Chondrocyte (in vitro differentiated cells): Measurements from ENCODE around the gene GPR158. TPM values are rescaled to one million over a fixed set of nuclear protein-coding genes. Genes with fewer than 3 reads are reported as not detected.

Experiments used
- DNase-seq: peaks from one replicate; pipeline ENCODE4 v3.0.0; 2021; ENCODE audit warnings: mixed read lengths, low spot score
- H3K27ac Mint-ChIP-seq: one replicate; pipeline ENCODE4 v1.8.0; 2021; ENCODE audit warnings: mild to moderate bottlenecking, moderate library complexity, mixed read lengths; ENCODE audit not compliant: unreplicated experiment
- H3K27me3 Mint-ChIP-seq: 2 replicates; pipeline ENCODE4 v1.8.0; 2021; ENCODE audit warnings: low read depth, mixed read lengths
- H3K36me3 Mint-ChIP-seq: 2 replicates; pipeline ENCODE4 v1.8.0; 2021; ENCODE audit warnings: low read depth, mixed read lengths
- H3K4me1 Mint-ChIP-seq: 2 replicates; pipeline ENCODE4 v1.8.0; 2021; ENCODE audit warnings: low read depth, mild to moderate bottlenecking, mixed read lengths
- H3K4me3 Mint-ChIP-seq: one replicate; pipeline ENCODE4 v1.8.0; 2021; ENCODE audit warnings: mild to moderate bottlenecking, moderate library complexity, mixed read lengths; ENCODE audit not compliant: unreplicated experiment
- H3K9me3 Mint-ChIP-seq: 2 replicates; pipeline ENCODE4 v1.8.0; 2021; ENCODE audit warnings: low read depth, mixed read lengths
- CTCF ChIP-seq: fragments of 200-600 bp; sonication (generic); IDR thresholded peaks from 2 replicates; pipeline ENCODE4 v1.5.0; 2021; ENCODE audit warnings: antibody characterized with exemption, mild to moderate bottlenecking, moderate library complexity
- total RNA-seq: library from RNA; stranded (reverse); gene quantifications from 3 replicates; pipeline ENCODE4 v1.2.1, GENCODE V29; 2021

The GPR158 gene
- total RNA-seq, 1 donor from 2014 or later = 0.10 TPM

DNA sequence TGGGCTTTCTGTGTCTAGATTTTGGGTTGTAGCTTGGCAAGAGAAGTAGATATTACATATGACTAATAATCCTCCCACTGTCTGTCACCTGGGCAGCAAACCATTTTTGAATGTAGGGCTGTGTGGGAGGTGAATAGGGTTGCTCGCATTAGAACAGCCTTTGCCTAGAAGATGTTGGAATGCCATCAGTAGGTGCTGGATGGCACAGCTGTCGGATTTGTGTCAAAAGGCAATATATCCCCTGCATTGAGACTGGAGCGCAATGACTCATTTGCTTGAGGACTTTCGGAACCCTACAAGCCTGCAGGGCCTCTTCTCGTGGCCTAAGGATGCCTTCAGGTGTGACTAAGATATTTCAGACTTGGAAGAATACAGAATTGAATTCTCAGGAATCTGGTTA lies 323.8 kb downstream of the GPR158 start:
- Mint-ChIP-seq H3K36me3 (no peaks in the 10 kb centered on the region), H3K4me1 (no peaks in the 10 kb centered on the region), H3K27ac (no peak overlapping the region), H3K4me3 (no peak overlapping the region), H3K27me3 (peaks cover 12% of the 10 kb centered on the region), H3K9me3 (no peaks in the 10 kb centered on the region)
- DNase-seq = no peak
- no peak for TF ChIP-seq CTCF

GRCh38 chr10:25501912-25502311 lies 327.1 kb downstream of the GPR158 start:
- DNase-seq = no peak
- Mint-ChIP-seq H3K9me3 (no peaks in the 10 kb centered on the region), H3K4me1 (no peaks in the 10 kb centered on the region), H3K4me3 (no peak overlapping the region), H3K27ac (no peak overlapping the region), H3K36me3 (no peaks in the 10 kb centered on the region), H3K27me3 (peaks cover 9% of the 10 kb centered on the region)
- no peak for TF ChIP-seq CTCF

GRCh38 chr10:25502453-25502852 lies 327.7 kb downstream of the GPR158 start:
- DNase-seq = no peak
- Mint-ChIP-seq H3K27ac (no peak overlapping the region), H3K4me3 (no peak overlapping the region), H3K27me3 (peaks cover 8% of the 10 kb centered on the region), H3K9me3 (no peaks in the 10 kb centered on the region), H3K4me1 (no peaks in the 10 kb centered on the region), H3K36me3 (no peaks in the 10 kb centered on the region)
- no peak for TF ChIP-seq CTCF

DNA sequence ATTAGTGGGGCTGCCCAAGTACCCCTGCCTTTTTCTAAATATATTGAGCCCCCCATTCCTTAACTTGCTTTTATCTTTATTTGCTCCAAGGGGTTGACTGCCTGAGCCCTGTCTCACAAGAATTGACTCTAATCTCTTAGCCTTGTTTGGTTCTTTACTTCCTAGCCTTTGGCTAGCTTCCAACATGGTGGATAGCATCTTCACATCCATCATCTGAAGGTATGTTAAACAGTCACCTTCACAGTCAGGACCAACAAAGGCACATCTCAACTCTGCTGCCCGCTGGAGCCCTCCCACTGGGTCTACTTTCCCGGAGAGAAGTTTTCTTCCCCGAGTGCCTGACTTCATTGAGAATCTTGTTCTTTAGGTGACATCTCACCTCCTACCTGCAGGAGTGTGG lies 329.5 kb downstream of the GPR158 start:
- no peak overlapping the region for H3K27ac Mint-ChIP-seq
- TF ChIP-seq CTCF = no peak
- no peaks in the 10 kb centered on the region for H3K36me3 Mint-ChIP-seq
- no peak overlapping the region for H3K4me3 Mint-ChIP-seq
- no peaks in the 10 kb centered on the region for H3K9me3 Mint-ChIP-seq
- no peaks in the 10 kb centered on the region for H3K4me1 Mint-ChIP-seq
- no peak for DNase-seq
- peaks cover 8% of the 10 kb centered on the region for H3K27me3 Mint-ChIP-seq

GRCh38 chr10:25504838-25505237 lies 330.0 kb downstream of the GPR158 start:
- no peaks in the 10 kb centered on the region for H3K9me3 Mint-ChIP-seq
- no peak for DNase-seq
- no peaks in the 10 kb centered on the region for H3K4me1 Mint-ChIP-seq
- no peak for TF ChIP-seq CTCF
- H3K36me3 Mint-ChIP-seq = no peaks in the 10 kb centered on the region
- H3K27me3 Mint-ChIP-seq = peaks cover 4% of the 10 kb centered on the region
- H3K27ac Mint-ChIP-seq = no peak overlapping the region
- no peak overlapping the region for H3K4me3 Mint-ChIP-seq
